Suppressor macrophage treated with lipopolysaccharide for 1 hour (primary cell): Measurements from ENCODE around the gene GPA33.
"Not testable (repeated sequence)": the region's sequence is repeated elsewhere in the genome, so short reads cannot be mapped to it uniquely, and the experiment has no call there.

Experiments used
- DNase-seq, 3 donors: peaks; one replicate each; pipeline ENCODE4 v3.0.0-alpha.2; 2020 to 2022

GPA33 gene

GRCh38 chr1:167054531-167054930 lies 35.6 kb downstream of the GPA33 start:
- no peak for DNase-seq

GRCh38 chr1:167052389-167052788 lies 37.8 kb downstream of the GPA33 start:
- DNase-seq, result no peak

- DNase-seq, result no peak
These were observed 38.3 kb downstream of the GPA33 start for GRCh38 chr1:167051907-167052306.

GRCh38 chr1:167043752-167044488 lies 46.3 kb downstream of the GPA33 start:
- DNase-seq, result peak; percentile 54 to 73 (median 60)

GRCh38 chr1:167033646-167034045 lies 56.5 kb downstream of the GPA33 start:
- DNase-seq, result no peak

- DNase-seq, result not testable (repeated sequence)
These were observed 60.6 kb downstream of the GPA33 start for GRCh38 chr1:167029553-167029952.

- DNase-seq, result no peak
These were observed 67.8 kb downstream of the GPA33 start for GRCh38 chr1:167022384-167022783.

GRCh38 chr1:167016100-167016750 lies 74.0 kb downstream of the GPA33 start:
- peak; percentile 12 to 35 (median 24) for DNase-seq

- no peak for DNase-seq
These were observed 76.9 kb downstream of the GPA33 start for GRCh38 chr1:167013108-167013929.

- no peak for DNase-seq
These were observed 77.6 kb downstream of the GPA33 start for GRCh38 chr1:167012570-167012969.

- no peak for DNase-seq
These were observed 78.5 kb downstream of the GPA33 start for GRCh38 chr1:167011560-167012191.

- DNase-seq, result no peak
These were observed 86.5 kb downstream of the GPA33 start for GRCh38 chr1:167003711-167004110.
